GM18868 (cell line): ENCODE data around the gene CUL5.
"Not testable (repeated sequence)": the region's sequence is repeated elsewhere in the genome, so short reads cannot be mapped to it uniquely, and the experiment has no call there.

Experiments
- ATAC-seq: cut with Tn5 transposase; IDR thresholded peaks from one replicate; pipeline ENCODE4 v1.9.1; 2021; ENCODE audit warnings: mild to moderate bottlenecking, moderate library complexity; ENCODE audit not compliant: unreplicated experiment

CUL5 gene

DNA sequence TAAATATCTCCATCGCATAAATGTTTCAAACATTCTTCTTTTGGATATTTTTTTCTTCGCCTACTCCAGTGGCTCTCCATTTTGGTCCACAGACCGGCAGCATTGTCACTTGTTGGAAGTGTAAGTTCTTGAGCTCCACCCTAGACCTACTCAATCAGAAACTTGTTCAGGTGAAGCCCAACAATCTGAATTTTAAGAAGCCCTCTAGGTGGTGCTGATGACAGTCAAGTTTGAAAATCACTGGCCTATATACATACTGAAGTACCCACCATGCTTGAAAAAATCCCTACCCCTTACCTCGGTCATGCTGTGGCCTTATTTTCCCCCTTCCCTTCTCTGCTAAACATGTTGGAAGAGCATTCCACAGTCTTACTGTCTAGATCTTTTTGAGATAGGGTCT, 102.4 kb downstream of the CUL5 start:
- ATAC-seq = no peak

DNA sequence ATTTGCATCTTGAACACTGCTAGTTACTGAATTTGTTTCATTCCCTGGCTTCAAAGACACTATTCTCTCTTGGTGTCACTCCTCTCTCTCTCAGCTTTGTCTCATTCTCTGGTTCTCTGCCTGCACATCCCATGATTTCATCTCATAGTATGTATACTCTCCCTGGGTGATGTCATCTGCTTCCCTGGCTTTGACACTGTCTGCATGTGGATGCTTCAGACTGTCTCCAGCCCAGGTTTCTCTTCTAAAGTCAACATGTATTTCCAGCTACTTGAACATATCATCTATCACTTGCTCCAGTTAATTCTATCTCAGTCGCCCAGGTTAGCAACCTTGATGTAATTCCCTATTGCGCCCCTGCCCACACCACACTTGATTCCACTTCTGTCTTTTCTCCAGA, 103.4 kb downstream of the CUL5 start:
- no peak for ATAC-seq

DNA sequence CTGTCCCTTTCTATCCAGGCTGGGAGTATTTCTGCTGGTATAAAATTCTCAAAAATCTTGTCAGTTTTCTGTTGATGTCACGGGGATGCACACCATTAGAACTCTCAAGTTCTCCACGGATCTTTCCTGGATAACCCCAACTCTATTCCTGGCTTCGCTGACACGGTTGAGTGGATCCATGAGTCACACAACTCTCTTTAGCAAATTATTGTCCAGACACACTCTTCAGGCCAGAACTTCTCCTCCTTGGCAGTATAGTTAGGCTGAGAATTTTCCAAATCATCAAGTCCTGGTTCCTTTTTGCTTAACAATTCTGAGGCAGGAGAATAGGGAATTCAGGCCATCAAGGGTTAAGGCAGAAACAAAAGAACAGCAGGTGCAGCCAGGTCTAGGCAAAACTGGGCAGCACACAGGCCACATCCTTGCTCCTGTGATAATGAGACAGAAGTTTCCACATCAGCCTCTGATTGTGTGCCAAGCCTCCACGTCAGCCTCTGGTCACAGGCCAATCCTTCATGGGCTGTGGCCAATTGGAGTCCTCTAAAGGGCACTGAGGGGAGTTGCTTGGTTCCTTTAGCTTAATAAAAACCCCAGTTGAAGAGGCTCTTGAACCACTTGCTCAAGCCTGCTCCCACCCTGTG, 106.9 kb downstream of the CUL5 start:
- no peak for ATAC-seq

DNA sequence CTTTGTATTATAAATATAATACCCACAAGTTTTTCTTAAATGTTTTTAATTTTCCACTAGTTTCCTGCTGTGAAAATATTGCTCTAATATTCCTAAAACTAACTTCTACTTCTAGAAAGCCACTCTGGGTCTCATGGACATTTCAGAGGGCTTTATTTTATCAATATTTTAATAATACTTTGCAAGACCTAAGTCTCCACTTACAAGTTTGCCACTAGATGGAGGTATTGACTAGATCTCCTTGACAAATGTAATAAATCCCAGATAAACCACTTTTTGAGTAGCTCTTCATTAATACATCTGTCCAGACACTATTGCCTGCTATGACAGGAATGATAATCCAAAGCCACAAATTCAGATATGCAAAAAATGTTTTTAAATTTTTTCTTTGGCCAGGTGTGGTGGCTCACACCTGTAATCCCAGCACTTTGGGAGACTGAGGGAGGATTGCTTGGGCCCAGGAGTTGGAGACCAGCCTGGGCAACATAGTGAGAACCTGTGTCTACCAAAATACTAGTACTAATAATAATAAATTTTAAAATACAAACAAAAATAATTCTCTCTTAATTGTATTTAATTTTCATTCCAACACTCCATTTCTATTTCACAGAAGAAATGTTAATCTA, 109.2 kb downstream of the CUL5 start:
- ATAC-seq = no peak

DNA sequence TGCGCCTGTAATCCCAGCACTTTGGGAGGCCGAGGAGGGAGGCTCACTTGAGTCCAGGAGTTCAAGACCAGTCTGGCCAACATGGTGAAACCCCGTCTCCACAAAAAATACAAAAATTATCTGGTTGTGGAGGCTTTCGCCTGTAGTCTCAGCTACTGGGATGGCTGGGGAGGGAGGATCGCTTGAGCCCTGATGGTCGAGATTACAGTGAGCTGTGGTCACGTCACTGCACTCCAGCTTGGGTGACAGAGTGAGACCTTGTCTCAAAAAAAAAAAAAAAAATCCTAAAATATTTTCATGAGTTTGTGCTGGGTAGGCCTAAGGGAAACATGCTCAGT, 112.2 kb downstream of the CUL5 start:
- not testable (repeated sequence) for ATAC-seq

DNA sequence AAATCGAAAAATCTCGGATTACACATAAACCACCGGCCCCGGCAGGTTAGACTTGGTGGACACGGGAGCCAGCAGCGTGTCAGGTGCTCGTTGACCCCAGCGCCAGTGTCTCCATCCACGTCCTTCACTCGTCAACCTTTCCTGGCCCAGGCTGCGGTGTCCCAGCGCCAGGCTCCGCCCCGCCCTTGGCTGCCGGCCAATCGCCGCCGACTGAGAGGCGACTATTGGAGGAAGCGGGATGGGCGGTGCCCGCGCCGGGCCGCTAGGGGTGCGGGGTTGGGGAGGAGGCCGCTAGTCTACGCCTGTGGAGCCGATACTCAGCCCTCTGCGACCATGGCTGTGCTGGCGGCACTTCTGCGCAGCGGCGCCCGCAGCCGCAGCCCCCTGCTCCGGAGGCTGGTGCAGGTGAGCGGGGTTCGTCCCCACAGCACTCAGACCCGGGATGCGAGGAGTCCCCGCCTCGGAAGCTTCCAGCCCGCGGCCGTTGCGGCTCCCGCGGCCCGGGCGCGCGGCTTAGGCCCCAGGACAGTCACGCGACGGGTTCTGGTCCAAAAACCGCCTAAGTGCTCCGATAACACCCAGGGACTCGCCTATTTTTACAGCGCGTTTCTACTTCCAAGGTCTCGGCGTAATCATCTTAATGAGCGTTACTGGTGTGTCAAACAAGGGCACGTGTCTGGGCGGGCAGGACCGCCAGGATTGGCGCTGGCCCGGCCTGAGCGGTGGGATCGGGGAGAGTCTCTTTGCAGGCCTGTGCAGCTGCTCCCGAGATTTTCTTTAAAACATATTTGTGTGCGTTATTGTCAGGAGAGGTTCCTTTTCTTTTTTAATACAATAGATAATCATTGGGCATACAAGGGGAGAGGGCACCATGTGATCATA, 112.8 kb downstream of the CUL5 start, which contains the start of gene ACAT1:
Gene ACAT1, plus strand, starts transcription at position 294 of the 882 bp plus-strand sequence. Its CDS starts 40 bp downstream, at position 334.
- ATAC-seq = peak; percentile 96

DNA sequence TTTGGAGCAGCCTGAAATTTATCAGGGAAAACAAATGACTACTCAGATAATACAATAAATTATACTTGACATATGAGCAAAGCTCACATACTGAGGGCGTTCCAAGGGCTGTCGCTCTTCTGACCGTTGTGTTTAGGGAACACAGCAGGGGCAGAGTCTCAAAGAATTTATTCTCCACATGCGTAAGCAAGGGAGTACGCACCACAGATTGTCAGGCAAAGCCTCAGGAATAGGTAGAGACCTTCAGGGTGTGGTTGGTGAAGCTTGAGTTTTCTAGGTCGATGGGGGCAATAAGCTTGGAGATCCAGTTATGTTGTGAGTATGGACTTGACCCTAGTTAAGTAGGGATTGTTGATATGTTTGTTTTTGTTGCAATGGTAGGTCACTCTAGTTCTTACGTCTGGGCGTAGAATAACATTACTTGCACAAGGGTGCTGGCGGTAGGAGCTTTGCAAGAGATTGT, 113.5 kb downstream of the CUL5 start:
- no peak for ATAC-seq

DNA sequence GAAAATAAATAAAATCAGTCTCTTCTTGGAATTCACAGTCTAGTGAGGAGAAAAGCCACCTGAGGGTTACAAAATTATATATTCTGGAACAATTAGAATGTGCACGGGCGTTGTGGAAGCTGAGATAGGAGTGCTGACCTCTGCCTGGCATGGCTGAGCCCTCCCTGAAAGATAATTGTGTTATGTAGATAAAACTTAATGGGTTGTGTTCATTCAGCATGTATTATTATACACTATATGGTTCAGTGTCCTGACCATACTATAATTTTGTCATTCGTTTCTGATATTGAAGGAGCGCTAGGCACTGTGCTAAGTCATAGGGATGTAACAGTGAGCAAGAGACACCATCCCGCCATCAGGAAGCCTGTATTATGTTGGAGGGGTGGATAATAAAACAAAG, 116.4 kb downstream of the CUL5 start:
- ATAC-seq = no peak

DNA sequence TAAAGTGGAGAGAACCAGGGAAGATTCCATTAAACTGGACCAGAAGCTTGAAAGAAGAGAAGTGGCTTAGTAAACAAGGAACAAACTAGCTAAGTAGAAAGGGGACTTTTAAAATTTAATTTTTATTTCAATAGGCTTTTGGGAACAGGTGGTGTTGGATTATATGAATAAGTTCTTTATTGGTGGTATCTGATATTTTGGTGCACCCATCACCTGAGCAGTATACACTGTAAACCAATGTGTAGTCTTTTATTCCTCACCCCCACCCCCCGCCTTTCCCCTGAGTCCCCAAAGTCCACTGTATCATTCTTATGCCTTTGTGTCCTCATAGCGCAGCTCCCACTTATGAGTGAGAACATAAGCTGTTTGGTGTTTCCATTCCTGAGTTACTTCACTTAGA, 120.1 kb downstream of the CUL5 start:
- no peak for ATAC-seq

DNA sequence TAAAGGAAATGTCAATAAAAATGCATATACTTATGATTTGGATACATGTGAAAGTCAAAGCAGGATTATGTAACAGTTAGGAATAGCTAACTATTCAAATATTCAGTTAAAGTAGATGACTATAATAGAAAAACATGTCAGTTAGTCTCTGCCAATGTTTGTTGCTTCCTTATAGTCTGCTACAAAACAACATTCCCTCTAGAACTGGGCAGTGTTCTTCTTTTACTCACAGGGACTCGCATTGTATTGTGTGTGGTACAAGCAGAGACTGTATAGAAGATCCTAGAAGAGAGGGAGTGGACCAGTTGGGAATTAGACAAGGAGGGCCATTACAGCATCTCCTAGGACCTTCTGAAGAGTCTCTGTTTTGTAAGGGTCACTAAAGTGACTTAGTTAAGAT, 123.3 kb downstream of the CUL5 start:
- ATAC-seq = no peak

DNA sequence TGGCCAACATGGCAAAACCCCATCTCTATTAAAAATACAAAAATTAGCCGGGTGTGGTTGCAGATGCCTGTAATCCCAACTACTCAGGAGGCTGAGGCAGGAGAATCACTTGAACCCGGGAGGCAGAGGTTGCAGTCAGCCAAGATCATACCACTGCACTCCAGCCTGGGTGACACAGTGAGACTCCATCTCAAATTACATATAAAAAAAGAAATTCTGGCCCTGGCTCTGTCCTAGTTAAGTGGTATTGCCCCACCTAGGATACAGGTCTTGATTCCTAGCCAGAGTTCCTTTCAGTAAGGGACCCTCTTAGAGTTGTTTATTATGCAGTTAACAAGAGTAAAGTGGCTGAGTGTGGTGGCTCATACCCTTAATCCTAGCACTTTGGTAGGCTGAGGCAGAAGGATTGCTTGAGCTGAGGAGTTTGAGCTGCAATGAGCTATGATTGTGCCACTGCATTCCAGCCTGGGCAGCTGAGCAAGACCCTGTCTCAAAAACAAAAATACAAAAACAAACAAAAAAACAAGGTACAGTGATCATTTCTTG, 124.4 kb downstream of the CUL5 start:
- not testable (repeated sequence) for ATAC-seq

DNA sequence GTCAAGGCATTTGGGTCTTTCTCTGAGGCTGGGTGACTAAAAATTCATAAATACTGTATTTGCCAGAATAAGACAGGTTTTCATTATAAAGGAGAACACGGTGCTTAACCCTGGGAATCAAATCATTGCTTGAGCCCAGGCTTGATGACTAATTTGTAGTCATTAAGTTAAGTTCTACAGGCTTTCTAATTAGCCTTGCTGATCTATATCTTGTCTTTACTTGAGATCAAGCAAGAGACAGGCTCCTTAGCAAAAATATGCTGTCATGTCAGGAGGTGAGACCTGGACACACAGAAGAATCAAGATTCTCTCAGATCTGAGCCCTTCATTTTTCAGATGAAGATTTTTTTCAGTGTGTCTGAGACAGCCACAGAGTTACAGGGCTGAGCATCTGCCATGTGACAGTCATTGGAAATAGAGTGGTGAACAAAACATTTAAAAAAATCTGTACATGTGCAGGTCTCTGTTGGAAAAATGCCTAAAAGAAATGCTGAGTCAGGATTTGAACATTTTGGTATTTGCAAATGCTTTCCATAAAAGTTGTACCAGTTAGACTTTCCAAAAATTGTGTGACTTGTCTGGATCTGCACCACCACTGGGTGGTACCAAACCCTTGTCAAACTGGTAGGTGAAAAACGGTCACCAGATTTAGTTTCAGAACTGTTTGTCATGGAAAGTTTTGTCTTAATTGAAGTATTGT, 127.3 kb downstream of the CUL5 start:
- peak; percentile 72 for ATAC-seq

DNA sequence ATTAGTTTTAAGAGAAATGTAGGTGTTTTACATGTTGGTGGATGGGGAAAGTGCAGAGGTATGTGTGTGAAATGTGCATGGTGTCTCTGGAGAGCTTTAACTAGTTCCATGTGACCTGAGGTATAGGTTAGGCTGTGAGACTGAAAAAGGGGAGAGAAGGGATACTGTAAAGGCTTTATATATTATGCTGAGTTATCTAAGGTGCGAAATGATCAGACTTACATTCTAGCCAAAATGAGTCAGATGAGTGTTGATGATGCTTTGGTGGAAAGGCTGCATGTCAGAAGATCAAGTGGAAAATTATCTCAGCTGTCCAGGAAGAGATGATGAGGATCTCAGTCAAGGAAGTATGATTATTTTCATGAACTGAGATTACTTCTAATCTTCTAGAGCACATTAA, 128.5 kb downstream of the CUL5 start:
- ATAC-seq = no peak

DNA sequence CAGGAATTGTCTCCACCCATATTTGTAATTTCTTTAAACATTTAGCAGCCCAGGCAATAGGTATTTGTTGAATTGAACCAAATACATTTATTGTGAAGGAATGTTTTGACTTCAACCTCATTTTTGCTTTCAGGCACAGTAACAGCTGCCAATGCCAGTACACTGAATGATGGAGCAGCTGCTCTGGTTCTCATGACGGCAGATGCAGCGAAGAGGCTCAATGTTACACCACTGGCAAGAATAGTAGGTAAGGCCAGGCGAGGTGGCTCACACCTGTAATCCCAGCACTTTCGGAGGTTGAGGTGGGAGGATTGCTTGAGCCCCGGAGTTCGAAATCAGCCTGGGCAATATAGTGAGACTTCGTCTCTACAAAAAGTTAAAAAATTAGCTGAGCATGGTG, 133.6 kb downstream of the CUL5 start:
- no peak for ATAC-seq

DNA sequence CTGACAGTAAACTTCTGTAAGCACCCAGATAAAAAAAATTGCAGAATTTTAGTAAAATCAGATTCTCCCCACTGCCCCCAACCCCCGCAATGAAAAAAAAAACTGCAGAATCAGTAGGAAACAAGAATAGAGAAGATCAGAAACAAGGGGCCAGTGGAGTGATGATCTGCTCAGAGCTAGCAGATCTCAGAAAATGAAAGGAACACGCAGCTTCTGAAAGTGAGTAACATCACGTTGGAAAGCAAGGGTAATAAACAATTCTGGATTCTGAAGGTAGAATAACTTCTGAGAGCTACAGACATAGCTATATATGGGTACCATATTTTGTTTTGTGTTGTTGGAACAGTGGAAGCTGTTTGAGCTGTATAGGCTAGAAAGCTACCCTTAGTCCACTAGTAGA, 135.9 kb downstream of the CUL5 start:
- ATAC-seq = no peak

DNA sequence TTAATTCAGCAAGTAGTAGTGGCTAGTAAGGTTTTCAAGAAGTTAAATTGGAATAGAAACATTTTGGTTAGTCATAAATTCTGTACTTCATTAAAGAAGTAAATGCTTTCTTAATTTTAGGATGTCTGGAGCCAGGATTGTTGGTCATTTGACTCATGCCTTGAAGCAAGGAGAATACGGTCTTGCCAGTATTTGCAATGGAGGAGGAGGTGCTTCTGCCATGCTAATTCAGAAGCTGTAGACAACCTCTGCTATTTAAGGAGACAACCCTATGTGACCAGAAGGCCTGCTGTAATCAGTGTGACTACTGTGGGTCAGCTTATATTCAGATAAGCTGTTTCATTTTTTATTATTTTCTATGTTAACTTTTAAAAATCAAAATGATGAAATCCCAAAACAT, 138.5 kb downstream of the CUL5 start:
- ATAC-seq = no peak

DNA sequence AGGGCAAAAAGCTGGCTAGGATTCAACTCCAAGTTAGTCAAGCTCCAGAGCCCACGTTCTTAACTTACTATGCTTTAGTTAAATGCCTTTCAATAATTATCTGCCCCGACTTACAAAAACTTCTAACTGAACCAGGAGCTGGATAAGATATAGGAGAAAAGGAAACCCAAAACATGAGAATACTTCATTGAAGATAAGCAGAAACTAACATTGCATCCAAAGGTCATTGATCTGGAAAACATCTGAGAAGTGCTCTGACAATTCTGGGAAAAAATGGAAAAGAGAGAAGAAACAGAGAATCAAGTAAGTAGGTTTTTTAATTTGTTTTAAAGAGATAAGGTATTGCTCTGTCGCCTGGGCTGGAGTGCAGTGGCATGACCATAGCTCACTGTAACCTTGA, 139.9 kb downstream of the CUL5 start:
- ATAC-seq = no peak

DNA sequence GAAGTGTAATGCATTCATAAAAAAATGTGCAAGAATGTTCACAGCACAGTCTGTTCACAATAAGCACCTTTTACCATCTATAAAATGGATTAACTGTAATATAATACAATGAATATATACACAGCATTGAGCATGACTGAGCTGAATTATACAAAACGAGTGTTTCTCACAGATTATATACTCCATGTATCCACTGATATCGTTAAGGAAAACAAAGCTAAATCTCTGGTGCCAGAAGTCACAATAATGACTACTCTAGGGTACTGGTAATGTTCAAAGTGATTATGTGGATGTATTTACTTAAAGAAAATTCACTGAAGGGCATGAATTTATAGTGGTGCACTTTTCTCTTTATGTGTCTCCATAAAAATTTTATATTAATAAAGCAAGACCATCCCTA, 145.9 kb downstream of the CUL5 start:
- ATAC-seq = no peak
